ENCODE results near the gene GPATCH8.
"Not testable (repeated sequence)": the region's sequence is repeated elsewhere in the genome, so short reads cannot be mapped to it uniquely, and the experiment has no call there.

The GPATCH8 gene

DNA sequence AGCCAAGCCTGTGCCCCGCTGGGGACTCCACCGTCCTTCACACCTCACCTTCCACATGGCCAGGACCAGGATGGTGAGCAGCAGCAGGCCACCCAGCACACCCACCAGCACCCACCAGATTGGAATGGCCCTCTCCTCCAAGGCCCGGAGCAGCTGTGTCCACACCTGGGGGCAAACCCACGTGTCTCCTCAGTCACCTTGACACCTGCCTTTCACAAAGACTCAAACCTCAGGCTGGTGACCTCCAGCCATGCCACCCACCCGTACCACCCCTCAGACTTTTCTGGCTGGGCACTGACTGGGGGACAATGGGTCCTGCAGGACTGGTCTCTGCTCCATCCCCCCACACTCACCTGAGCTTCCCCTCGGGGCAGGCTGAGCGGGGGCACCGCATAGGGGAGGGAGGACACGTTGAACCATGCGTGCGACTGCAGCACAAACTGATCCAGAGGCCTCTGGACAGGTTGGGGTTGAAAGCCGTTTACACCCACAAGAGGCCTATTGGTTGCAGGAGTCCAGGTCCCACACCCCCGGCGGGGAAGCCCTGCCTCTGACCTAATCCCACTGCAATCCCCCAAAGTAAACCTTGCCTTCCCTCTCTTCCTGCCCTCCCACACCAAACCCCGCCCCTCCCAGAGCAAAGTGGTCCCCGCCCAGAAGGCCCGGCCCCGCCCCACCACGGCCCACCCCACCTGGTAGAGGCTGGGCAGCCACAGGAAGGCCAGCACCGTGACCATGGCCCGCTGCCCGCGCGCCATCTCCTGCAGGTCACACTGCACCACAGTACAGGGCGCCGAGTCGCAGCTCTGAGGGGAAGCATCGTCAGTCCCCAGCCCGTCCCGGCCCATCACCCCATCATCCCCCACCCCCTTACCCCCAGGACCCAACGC, 128.7 kb downstream of the GPATCH8 start:
- no peak for DNase-seq

- no peak for DNase-seq
These were observed 131.2 kb downstream of the GPATCH8 start for GRCh38 chr17:44372036-44372435.

DNA sequence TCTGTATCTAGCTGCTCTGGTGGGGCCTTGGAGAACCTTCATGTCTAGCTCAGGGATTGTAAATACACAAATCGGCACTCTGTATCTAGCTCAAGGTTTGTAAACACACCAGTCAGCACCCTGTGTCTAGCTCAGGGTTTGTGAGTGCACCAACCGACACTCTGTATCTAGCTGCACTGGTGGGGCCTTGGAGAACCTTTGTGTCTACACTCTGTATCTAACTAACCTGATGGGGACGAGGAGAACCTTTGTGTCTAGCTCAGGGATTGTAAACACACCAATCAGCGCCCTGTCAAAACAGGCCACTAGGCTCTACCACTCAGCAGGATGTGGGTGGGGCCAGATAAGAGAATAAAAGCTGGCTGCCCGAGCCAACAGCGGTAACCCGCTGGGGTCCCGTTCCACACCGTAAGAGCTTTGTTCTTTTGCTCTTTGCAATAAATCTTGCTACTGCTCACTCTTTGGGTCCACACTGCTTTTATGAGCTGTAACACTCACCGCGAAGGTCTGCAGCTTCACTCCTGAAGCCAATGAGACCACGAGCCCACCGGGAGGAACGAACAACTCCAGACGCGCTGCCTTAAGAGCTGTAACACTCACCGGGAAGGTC, 133.7 kb downstream of the GPATCH8 start:
- not testable (repeated sequence) for DNase-seq

DNA sequence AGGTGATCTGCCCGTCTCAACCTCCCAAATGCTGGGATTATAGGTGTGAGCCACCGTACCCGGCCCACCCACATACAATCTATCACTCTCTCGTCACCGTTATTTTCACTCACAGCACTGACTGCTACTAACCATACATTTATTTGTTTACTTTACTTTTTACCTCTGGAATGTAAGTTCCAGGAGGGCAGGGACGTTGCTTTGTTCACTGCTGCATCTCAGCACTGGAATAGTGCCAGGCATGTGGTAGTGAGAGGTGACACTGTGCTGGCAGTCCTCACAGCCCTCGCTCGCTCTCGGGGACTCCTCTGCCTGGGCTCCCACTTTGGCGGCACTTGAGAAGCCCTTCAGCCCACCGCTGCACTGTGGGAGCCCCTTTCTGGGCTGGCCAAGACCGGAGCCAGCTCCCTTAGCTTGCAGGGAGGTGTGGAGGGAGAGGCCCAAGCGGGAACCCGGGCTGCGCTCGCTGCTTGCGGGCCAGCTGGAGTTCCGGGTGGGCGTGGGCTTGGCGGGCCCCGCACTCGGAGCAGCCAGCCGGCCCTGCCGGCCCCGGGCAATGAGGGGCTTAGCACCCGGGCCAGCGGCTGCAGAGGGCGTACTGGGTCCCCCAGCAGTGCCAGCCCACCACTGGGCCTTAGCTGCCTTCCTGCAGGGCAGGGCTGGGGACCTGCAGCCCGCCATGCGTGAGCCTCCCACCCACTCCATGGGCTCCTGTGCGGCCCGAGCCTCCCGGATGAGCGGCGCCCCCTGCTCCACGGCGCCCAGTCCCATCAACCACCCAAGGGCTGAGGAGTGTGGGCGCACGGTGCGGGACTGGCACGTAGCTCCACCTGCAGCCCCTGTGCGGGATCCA, 134.6 kb downstream of the GPATCH8 start:
- not testable (repeated sequence) for DNase-seq

DNA sequence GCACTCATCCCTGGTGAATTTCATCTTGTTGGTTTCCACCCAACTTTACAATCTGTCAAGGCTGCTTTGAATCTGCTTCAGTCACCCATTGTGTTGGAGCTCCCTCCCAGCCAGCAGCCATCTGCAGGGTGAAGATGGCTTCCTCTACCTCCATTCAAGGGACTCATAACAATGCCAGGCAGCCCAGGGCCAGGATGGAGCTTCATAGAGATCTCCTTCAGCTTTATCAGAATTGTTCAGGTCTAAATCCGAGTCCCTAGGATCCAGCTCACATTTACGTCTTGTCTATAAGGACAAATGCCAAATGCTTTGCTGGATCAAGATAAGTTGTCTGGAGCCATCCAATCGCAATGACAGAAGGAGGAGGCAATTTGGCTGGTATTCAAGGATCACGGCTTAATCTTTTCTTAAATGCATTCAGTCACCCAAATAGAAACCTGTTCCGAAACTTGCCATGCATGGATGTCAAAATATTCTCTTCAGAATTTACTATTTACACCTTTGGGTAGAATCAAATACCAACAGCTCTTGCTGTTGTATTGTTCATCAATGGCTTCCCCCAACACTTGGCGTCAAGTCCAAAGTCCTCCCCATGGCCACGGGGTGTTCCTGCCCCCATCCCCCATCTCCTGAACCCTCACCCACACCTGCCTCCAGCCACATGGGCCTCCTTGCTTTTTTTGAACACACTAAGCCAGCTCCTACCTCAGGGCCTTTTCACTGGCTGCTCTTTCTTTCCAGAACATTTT, 135.8 kb downstream of the GPATCH8 start:
- no peak for DNase-seq

DNA sequence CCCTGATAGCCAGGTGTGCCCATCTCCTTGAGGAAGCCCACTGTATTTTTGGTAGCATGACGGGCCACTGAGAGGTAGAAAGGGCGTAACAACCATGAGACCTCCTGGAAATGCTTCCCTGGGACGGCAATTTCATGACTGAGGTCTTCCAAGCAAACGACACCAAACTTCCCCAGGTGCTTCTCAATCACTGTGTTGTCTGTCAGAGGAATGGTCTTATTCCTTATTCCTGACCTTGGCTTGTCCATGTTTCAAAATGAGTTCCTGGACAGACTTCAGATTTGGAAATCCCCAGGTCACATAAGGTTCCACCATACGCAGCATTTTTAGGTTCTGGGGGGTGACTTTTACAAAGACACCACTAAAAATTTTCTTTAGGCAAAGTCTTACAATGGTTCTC, 138.2 kb downstream of the GPATCH8 start:
- DNase-seq: not testable (repeated sequence)

DNA sequence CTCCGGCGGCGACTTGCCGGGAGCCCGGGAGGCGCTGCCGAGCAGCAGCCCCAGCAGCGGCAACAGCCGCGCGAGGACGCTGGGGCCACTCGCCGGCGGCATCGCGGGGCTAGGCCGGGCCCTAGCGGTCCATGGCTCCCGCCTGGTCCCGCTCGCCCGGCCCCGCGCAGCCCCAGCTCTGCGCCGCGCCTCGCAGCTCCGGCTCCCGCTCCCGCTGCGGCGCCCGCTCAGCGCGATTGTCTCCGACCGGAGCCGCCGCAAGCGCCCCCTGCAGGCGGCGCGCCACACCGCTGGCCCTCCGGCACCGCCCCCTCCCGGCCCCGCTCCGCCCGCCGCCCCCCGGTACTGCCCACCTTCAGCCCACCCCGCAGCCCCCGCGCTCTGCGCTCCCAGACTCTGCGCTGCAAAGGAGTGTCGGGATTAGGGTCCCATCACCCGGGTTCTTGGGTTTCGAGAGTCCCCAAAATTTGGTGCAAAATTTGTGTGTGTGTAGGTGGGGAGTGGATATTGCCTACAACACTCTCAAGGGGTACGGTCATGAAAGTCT, 139.5 kb downstream of the GPATCH8 start, which contains the start of gene FAM171A2:
Gene FAM171A2, minus strand, starts transcription at position 241 of the 547 bp plus-strand sequence. Its CDS starts 139 bp downstream, at position 102.
- DNase-seq: no peak

- no peak for DNase-seq
These were observed 140.1 kb downstream of the GPATCH8 start for GRCh38 chr17:44362949-44363612.

- no peak for DNase-seq
These were observed 140.7 kb downstream of the GPATCH8 start for GRCh38 chr17:44362459-44362948.

DNA sequence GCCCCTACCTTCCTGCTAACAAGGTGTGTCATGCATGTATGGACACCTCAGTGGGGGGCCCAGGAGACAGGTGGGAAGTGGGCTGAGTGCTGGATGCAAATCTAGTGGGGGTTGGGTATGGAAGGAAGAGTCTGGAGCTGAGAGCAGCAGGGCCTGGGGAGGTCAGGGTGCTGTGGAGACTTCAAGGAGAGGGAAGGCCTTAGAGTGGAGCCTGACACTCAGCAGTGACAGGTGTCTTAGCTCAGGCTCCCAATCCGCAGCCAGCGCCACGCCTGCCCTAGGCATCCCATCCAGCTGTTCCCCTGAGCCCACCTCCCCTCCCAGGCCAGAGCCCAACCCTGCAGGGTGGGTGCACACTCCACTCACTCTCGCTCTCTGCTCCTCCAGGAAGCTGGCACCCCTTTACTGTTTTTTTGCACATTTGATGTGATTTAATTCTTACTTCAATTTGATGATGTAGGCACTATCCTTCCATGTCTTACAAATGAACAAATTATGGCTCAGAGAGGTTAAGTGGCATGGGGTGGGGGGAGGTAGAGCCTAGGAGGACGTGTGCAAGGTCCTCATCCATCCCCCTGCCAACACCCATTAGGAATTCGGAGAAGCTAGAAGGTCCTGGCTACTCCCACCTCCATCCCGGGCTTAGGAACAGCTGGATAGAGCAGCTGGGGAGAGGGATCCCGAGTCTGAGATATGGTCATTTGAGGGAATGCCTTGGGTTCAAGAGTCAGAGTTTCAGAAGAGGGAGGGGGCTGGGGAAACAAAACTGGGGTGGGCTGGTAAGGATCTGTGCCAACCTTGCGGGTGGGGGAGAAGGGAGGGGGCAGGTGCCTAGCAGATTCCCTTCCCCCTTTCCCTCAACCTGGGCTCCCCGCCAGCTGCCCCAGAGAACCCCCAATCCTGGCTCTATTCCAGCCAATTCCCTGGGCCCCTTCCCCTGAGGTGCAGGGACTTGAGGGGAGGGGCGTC, 141.6 kb downstream of the GPATCH8 start:
- no peak for DNase-seq

- no peak for DNase-seq
These were observed 142.4 kb downstream of the GPATCH8 start for GRCh38 chr17:44360826-44361225.

DNA sequence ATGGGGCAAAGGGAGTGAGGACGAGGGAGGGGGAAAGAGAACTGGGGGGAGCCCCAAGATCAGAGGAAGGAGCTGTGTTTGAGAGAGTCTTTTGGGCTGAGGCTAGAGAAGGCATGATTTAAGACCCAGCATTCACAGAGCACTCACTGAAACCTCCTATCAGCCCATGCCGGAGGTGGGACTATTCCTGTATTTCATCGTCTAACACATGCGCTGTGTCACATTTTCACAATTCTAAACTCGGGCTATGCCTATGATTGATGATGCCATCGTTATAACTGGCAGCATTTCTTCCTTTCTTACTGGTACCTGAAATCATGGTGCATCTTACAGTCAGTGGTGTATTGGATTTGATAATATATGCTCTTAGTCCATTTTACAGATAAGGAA, 143.1 kb downstream of the GPATCH8 start:
- no peak for DNase-seq

DNA sequence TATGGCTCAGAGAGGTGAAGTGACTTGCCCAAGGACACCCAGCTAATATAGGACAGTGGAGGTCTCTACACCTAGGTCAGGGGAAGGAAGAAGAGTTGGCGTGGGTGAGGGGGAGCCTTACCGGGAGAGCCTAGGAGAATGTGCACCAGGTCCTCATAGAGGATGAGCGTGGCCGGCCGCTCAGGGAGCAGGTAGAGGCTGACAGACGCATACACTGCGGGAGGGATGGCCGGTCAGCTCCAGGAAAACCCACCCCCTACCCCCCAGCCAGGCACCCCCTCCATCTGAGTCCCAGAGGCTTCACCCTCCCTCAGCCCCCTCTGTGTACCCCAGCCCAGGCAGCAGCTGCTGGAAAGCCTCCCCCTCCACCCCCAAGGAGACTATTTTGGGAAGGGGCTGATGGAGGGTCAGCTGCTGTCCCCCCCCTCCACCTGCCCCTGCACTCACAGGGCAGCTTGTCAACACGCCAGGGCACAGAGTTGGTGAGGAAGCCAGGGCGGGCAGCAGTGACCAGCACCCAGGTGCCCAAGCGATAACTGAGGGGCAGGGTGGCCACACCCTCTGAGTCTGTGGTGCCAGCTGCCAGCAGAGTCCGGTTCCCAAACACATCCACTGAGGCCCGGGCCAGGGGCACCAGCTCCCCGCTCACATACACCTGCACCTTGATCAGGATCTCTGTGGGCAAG, 143.6 kb downstream of the GPATCH8 start:
- no peak for DNase-seq

DNA sequence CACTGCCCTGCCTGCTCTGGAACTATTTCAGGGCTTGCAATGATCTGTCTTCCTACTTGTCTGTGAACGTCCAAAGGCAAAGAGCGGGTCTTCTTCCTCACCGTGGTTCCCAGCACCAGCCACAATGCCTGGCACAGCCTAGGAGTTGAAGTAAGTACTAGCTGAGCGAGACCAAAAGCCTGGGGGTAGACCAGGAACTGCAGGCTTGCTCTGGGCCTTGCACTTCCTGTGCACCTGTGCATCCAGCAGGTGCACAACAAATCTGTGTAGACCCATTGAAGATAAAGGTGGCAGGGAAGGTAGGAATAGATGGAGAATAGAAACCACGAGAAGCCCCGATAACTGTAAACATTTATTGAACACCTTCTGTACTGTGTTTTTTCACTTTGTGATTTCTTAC, 144.2 kb downstream of the GPATCH8 start:
- no peak for DNase-seq

DNA sequence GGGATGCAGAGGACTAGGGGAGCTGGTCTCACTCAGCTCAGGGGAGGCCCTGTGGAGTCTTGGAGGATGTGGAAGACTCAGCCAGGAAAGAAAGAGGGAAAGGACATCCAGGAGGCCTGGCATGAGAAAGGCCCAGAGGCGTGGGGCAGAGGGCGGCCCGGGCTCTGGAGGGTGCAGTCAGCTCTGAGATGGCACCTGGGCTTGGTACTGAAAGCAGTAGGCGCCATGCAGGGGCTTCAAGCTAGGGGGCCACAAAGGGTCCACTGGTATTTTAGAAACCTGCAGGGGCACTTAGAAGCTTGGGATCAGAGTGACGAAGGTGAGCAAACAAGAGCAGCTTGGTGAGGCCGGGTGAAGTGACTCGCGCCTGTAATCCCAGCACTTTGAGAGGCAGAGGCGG, 145.1 kb downstream of the GPATCH8 start:
- DNase-seq: no peak

DNA sequence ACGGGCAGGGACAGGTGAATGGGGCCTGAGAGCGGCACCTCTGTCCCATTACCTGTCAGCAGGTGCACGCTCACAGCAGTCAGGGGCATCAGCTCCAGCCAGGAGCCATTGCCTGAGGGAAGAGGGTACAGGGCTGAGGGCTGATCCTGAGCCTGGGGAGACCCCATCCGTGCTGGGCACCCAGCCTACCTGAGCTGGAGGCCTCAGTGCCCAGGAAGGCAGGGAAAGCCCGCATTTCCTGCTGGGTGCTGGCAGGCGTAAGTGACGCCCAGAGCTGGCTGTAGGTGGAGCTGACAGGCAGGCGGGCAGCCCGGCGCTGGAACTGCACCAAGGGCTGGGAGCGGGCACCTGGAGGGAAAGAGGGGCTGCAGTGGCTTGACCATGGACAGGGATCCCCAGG, 147.0 kb downstream of the GPATCH8 start:
- DNase-seq: no peak

GRCh38 chr17:44355642-44356099, 147.5 kb downstream of the GPATCH8 start:
- no peak for DNase-seq

GRCh38 chr17:44354582-44355561, 148.3 kb downstream of the GPATCH8 start:
- DNase-seq: no peak
